Measurements from ENCODE around the gene FGD5. TPM values are rescaled to one million over a fixed set of nuclear protein-coding genes. Genes with fewer than 3 reads are reported as not detected.

Gene FGD5
- total RNA-seq, 2 experiments from 2014 or later, result 0.31 to 0.32 TPM

DNA sequence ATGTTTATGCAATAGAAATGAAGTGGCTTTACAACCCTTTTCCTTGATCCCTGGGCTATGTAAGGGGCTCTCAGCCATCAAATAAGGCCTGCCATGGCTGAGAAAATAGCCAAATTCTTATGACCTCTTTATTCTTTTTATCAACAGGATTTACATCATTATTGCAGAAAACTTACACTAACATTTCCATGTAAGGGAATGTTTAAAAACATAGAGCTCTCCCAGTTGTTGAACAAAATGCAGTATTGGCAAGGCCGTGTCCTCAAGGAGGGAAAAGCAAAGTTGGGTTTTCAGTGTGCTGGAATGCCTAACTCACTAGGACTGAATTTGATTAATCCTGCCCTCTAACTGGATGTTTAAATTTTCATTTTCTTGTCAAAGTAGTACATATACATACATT is 150.9 kb downstream of the FGD5 start:
- Mint-ChIP-seq H3K4me3 (no peak overlapping the region), H3K4me1 (ENCODE audit: low read depth) (no peaks in the 10 kb centered on the region), H3K9me3 (ENCODE audit: insufficient read depth) (peaks cover 7% of the 10 kb centered on the region), H3K36me3 (ENCODE audit: low read depth) (peaks cover 48% of the 10 kb centered on the region), H3K27me3 (ENCODE audit: low read depth) (no peaks in the 10 kb centered on the region), H3K27ac (no peak overlapping the region)
- CTCF ChIA-PET, result no interaction called here
- no peak for ATAC-seq
- DNase-seq, result no peak
- POLR2A ChIA-PET, result no interaction called here

GRCh38 chr3:14976317-14976716 is 157.6 kb downstream of the FGD5 start:
- no peaks in the 10 kb centered on the region for H3K27me3 Mint-ChIP-seq (ENCODE audit: low read depth)
- H3K9me3 Mint-ChIP-seq (ENCODE audit: insufficient read depth), result no peaks in the 10 kb centered on the region
- ChIA-PET CTCF (interaction anchor here (1.0 kb wide), 1 partner anchor 75 kb away, joined by 3 read pairs; no protein-coding TSS in a partner anchor), POLR2A (no interaction called here)
- no peak overlapping the region for H3K27ac Mint-ChIP-seq
- ATAC-seq (no peak), DNase-seq (no peak)
- no peak overlapping the region for H3K4me3 Mint-ChIP-seq
- H3K4me1 Mint-ChIP-seq (ENCODE audit: low read depth), result peaks cover 3% of the 10 kb centered on the region
- H3K36me3 Mint-ChIP-seq (ENCODE audit: low read depth), result peaks cover 43% of the 10 kb centered on the region

GRCh38 chr3:14980689-14981088 is 161.9 kb downstream of the FGD5 start:
- peaks cover 3% of the 10 kb centered on the region for H3K4me1 Mint-ChIP-seq (ENCODE audit: low read depth)
- ATAC-seq, result no peak
- no peaks in the 10 kb centered on the region for H3K9me3 Mint-ChIP-seq (ENCODE audit: insufficient read depth)
- peaks cover 26% of the 10 kb centered on the region for H3K36me3 Mint-ChIP-seq (ENCODE audit: low read depth)
- H3K27me3 Mint-ChIP-seq (ENCODE audit: low read depth), result no peaks in the 10 kb centered on the region
- ChIA-PET POLR2A (no interaction called here), CTCF (interaction anchor here (0.9 kb wide), 1 partner anchor 9 kb away, joined by 3 read pairs; no protein-coding TSS in a partner anchor)
- no peak for DNase-seq
- H3K4me3 Mint-ChIP-seq, result no peak overlapping the region
- H3K27ac Mint-ChIP-seq, result no peak overlapping the region

Other genes starting within 250 kb of the FGD5 start
- 10 to 100 TPM; 17.5 to 18.5 TPM for gene CCDC174, start 167.2 kb upstream of the FGD5 start, total RNA-seq
- under 1 TPM; 0.10 to 0.11 TPM for gene C3orf20, start 143.8 kb upstream of the FGD5 start, total RNA-seq
- 10 to 100 TPM; 57.4 to 59.6 TPM for gene NR2C2, start 128.6 kb downstream of the FGD5 start, total RNA-seq
- gene MRPS25, start 246.4 kb downstream of the FGD5 start, total RNA-seq, result 10 to 100 TPM; 58.5 to 64.6 TPM

Measured in activated CD8-positive, alpha-beta T cell treated with anti-CD3 and anti-CD28 coated beads, Interleukin-2, amount 10 ng/mL, durations not matched to agents 7 days and 5 days (primary cell).